Measurements from ENCODE around the gene NCR3LG1.

Gene NCR3LG1

GRCh38 chr11:17351510-17352176, at the start of gene NCR3LG1:
Gene NCR3LG1, plus strand, starts transcription at chr11:17351800. Its CDS starts 170 bp downstream, at chr11:17351970.
- peak; percentile 63 for DNase-seq

GRCh38 chr11:17313349-17314231, 38.0 kb upstream of the NCR3LG1 start:
- DNase-seq = no peak

- DNase-seq = no peak
These were observed 37.4 kb upstream of the NCR3LG1 start for GRCh38 chr11:17314232-17314547.

DNA sequence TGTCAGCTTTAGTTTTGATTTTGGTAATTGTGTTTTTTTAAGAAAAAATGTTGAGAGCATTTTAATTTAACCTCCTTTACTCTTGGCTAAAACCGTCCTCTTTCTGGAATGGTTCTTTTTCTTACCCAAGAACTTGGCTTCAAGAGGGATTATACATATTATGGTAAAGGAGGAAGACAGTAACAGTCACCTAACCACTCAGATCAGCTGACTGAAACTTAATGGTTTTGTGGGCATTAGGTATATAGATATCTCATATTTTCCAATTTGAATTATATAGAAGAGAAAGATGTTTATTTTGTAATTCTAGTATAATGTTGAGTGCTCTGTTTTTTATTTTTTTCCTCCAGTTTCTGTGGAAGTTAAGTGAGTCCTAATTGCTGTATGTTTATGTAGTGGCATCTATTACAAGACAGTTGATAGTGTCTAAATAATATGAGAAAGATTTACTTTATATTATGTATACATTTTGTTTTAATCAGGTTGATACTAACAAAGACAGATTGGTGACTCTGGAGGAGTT, 36.6 kb upstream of the NCR3LG1 start:
- no peak for DNase-seq

DNA sequence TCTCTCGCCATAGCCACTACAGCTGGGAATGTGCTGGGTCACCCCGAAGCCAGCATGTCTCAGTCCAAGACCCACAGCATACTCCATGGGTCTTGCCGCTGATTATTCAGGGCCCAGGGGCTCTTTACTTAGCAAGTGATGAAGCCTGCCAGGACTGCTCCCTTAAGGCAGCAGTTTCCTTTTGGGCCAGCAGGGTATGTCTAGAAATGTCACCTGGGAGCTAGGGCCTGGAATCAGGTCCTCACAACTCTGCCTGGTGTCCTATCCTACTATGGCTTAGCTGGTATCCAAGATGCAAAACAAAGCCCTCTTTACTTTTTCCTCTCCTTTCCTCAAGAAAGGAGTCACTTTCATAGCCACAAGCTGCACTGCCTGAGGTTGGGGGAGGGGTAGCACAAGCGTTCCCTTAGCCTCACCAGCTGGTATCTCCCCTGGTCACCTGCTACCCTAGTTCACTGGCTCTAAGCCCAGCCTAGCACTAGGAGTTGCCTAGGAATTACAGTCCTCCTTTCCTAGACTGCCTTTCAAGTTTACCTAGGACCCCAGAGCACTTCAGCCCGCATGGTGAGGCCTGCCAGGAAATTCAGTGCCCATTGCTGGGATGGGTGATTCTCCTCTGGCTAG, 22.6 kb upstream of the NCR3LG1 start:
- DNase-seq = no peak

GRCh38 chr11:17331669-17332068, 19.9 kb upstream of the NCR3LG1 start:
- DNase-seq = no peak

DNA sequence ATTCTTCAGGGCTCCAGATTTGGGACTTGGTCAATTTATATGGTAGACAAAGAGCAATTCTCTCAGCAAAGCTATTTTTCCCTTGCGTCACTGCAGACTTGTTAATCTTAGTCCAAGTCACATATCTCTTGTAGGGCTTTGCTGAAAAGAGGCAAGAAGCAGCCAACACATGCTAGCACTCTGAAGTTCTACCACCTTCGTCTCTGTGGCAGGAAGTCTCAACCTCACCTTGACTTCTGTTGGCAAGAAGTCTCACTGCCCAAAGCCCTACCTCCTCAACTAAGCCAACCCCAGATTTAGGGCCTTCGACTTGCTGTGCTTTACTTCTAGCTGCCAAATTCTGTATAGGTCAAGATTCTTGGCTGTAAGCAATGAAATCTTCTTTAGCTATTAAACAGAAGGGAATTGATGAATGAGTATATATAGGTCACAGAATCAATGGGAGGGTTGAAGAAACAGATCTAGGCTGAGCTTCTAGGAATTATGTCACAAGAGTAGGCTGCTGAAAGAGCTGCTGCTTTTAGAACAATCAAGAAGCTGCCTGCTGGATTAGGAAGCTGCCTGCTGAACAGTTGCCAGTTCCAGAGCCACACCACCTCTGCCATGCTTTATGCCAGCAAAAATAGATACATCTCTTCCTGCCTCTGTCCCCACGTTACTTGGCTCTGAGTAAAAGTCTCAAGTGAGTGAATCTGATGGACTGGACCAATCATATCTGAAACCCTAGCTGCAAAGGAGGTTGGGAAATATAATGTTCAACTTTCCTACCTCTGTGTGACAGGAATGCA, 17.6 kb upstream of the NCR3LG1 start:
- DNase-seq = no peak

DNA sequence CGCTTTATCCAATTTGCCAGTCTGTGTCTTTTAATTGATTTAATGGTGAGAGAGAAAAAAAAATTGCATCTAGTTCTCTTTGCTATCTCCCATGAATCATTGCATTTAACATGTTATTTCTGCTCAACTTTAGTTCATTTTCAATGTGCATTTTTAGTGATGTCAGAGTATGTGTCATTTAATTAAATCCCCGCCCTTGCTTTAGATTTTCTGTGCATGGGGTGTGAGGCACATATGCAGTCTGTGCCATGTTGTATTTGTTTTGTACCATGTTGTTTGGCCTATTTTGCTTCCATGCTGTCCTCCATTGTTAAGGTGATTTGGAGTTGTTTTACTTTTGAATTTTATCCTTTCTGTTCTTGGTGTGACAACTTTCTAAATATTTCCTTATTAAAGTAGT, 8.3 kb upstream of the NCR3LG1 start:
- DNase-seq = no peak

DNA sequence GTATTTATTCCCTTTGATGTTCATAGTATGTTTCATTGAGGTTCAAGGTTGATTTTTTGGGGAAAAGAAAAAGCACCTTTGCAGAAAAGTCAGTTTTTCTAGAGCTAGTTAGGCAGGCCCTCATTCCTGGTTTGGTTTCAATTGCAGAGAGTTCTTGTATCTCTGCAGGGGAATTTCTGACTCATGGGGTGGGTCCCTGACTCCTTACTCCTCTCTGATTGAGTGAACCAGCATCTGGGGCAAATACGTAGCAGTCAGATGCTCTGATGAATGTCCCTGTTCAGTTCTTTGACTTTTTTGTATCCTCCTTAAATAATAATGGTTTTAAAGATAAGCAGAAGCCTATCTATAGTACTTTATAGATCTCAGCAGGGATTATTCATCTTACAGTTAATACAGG, 7.7 kb upstream of the NCR3LG1 start:
- peak; percentile 73 for DNase-seq

- no peak for DNase-seq
These were observed 3.9 kb upstream of the NCR3LG1 start for GRCh38 chr11:17347676-17348075.

DNA sequence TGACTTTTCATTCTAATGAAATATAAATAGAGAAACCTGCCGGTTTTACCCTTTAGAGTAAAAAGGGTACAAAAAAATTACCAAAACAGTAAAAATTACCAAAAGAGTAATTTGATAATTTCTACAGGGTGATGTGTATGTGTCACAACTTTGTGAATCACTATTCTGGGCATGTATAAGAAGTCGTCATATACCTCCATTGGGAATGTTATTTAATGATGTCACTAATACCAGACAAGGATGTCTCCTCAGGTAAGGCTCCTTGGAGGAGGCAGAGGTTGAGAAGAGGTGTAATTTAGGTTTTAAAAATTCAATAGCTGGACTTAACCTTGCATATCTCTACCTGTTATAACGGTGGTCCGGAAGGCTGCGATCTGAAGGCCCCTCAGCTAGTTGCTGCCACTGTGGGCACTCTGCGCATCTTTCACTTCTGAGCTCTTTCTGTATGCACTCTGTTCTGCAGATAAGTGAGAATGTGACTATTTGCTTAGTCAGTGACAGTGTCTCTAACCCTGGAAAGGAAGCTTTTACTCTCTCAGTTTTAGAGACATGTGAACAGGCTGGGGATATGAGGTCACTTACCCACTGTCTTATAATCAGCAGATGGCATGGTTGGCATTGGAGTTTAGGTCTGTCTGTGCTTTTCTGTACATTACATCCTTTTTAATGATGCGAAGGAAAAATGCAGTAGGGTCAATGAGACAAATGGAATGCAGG, 987 bp upstream of the NCR3LG1 start:
- DNase-seq = no peak

DNA sequence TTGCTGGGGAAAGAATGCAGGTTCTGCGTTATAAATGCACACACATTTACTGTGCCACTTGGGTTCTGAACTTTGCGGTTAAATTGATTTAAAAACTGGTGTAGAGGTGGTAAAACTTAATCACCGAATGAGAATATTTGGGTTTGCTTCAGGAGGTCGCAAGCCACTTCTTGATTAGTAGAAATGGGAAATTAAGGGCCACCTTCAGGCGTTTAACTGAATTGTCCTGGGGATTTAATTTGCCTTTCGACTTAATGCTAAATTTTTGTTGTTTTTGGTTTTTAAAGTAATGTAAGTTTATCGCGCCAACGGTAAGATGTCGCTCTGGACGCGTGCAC, 459 bp upstream of the NCR3LG1 start:
- DNase-seq = no peak

DNA sequence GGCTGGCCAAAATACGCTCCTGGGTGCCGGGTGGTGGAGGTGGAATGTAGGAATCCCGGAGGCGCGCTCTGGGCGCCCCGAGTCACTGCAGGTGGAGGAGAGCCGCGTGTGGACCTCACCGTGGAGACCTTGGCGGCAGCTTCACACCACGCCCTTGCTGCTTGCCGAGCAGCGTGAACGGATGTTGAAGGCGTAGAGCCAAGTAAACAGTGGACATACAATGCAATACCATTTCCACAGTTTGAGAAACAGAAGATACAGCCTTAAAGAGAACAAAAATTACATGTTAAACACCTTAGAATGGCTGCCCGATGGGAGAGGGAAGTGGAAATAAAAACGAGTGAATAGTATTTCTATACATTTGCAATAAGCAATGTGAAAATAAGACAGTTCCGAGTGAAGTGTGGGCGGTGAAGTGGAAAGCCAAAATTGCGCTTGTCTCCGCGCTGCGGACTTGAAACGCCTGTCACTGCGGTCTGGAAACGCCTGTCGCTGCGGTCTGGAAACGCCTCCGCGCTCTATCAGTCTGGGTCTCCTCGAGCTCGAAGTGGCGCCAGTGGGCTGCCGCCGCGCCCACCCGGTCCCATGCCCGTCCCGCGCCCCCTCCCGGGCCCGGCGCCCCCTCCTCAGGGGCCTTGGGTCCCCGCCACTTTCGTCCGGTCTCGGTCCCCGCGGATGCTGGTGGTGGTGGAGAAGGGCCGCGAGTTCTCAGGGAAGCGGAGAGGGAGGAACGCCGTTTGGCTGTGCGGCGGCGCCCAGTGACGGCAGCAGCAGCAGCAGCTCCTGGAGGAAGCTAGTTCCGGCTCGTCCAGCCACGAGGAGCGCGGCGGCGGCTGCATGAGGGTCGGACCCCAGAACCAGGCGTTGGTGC, 1.6 kb downstream of the NCR3LG1 start:
- peak; percentile 84 for DNase-seq

GRCh38 chr11:17353821-17354600, 2.4 kb downstream of the NCR3LG1 start:
- no peak for DNase-seq

DNA sequence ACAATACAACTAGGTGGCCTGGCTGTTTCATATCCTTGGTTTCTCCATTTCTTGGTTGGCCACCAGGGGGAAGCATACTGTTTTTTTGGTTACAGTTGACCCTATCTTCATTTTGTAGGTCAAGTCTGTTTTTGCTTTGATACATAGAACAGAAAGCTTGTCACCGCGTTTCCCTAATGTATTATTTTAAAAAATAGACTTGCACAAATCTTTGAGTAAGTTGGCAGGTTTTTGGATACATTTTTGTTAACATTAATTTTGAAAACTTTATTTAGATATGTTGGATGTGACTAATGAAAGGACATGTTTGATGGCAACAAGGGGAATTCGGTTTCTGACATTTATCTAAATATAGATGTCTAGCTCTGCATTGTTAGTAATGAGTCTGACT, 3.0 kb downstream of the NCR3LG1 start:
- DNase-seq = peak; percentile 77

- no peak for DNase-seq
These were observed 14.9 kb downstream of the NCR3LG1 start for GRCh38 chr11:17366495-17366894.

DNA sequence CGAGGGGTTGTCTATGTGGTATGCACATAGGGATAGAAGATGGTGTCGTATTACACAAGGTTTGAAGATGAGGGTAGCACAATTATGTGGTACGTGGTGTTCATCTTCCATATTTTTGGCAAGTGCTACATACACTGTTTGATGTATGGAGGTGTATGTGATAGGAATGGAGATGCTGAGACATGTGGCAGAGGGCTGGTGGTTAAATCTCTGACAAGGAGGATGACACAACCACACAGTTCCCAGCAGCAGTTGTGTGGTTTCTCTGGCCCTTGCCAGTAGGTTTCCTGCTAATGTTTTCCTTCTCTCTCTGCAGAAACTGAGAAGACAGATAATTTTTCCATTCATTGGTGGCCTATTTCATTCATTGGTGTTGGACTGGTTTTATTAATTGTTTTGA, 17.0 kb downstream of the NCR3LG1 start:
- peak; percentile 15 for DNase-seq

DNA sequence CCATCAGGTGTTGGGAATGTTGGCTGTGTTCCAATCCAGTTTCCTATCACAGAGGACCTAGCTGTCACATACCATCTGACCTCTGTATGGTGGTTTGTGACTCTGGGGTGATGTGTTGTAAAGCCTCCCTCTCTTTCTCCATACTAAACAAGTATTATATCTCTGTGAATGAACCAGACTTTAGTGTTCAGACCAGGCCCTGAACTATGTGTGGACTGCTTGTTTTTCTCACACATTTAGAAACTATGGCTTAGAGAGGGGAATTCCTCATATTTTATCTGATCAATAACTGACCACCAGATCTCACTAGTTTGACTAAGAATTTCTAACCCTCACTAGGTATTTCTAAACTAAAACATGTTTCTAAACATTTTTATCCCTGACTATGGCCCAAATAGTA, 17.5 kb downstream of the NCR3LG1 start:
- no peak for DNase-seq

DNA sequence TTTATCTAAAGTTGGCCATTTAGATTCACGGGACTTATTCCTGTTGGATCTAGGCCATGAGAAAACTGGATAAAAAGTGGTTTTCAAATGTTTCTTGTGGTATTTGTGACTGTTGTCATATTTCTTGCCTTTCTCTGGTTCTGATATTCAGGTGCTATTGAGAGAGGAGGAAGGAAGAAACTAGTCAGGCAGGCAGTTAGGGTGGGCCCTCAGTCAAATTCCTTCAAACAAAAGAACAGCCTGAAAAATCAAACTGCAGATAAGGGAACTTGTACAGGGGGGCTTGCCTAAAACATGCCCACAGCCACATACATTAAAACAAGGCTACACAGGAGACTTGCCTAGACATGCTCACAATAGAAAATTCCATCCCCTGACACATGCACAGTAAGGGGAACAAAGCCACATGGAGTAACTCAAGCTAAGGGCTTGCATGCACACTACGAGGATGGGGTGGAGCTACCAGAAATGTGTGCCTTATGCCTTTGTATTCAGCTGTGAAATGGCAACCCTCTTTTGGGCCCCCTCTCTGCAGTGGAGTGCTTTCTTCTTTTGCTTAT, 18.2 kb downstream of the NCR3LG1 start:
- no peak for DNase-seq

DNA sequence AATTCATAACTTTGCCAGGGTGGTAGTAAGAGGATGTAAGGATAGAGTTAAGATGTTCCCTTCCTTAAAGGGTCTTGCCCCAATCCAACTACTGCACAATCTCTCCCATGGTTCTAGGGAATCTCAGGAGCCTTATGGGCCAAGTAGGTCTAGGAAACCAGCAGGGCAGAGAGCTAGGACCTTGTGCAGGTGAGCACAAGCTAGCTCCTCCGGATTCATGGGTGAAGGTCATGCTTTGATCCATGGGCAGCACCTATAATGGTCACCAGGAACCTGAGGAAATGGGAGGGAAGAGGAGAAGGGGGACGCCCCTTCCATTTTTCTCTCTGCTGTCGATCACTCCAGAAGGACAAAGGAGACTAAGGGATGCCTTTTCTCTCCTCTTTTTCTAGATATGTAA, 20.0 kb downstream of the NCR3LG1 start:
- DNase-seq = no peak
